ENCODE results near the gene PAPPA2. TPM values are rescaled to one million over a fixed set of nuclear protein-coding genes. Genes with fewer than 3 reads are reported as not detected.

The PAPPA2 gene
- total and polyA plus RNA-seq, 8 donors: under 0.01 to 10.3 (median 0.29) TPM; not detected in 1

DNA sequence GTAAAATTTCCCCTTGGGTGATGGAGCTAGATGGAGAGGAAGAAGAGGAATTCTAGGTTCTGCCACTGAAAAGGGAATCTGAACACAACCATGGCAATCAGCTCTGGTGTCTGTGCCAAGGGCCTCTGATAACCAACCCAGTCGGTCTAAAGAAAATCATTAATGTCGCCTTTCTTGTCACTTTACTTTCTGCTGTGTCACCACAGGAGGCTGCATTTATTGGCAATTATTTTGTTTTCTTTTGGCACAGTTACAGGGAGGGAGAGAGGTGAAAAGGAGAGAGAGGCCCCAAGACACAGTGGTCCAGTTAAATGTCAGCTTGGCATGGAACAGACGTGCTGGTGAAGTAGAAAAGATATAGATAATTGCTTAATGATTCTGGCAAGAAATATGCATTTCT is 414.6 kb downstream of the PAPPA2 start:
- WGBS, 5 donors: 41 to 64% (median 44%) methylated on average over 3 of the region's 3 CpGs
- Histone ChIP-seq H3K4me3 (no peak overlapping the region), H3K4me1 (no peaks in the 10 kb centered on the region), H3K36me3 (no peaks in the 10 kb centered on the region), H3K27me3 (no peaks in the 10 kb centered on the region), H3K9me3 (no peaks in the 10 kb centered on the region), H3K27ac (no peak overlapping the region)
- DNase-seq: no peak
- intact Hi-C loops (cut with DNase I; ENCODE audit: low total_unique reads): loop anchor here (10.0 kb wide), 1 partner anchor 323 kb away; no protein-coding TSS in a partner anchor
- TF ChIP-seq, protein P1, sequence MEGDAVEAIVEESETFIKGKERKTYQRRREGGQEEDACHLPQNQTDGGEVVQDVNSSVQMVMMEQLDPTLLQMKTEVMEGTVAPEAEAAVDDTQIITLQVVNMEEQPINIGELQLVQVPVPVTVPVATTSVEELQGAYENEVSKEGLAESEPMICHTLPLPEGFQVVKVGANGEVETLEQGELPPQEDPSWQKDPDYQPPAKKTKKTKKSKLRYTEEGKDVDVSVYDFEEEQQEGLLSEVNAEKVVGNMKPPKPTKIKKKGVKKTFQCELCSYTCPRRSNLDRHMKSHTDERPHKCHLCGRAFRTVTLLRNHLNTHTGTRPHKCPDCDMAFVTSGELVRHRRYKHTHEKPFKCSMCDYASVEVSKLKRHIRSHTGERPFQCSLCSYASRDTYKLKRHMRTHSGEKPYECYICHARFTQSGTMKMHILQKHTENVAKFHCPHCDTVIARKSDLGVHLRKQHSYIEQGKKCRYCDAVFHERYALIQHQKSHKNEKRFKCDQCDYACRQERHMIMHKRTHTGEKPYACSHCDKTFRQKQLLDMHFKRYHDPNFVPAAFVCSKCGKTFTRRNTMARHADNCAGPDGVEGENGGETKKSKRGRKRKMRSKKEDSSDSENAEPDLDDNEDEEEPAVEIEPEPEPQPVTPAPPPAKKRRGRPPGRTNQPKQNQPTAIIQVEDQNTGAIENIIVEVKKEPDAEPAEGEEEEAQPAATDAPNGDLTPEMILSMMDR (IDR thresholded peaks at IDR 0.05): no peak
- TF ChIP-seq POLR2A (IDR thresholded peaks at IDR 0.05) (no peak), EP300 (IDR thresholded peaks at IDR 0.05) (no peak), POLR2AphosphoS5 (IDR thresholded peaks at IDR 0.05) (no peak)

DNA sequence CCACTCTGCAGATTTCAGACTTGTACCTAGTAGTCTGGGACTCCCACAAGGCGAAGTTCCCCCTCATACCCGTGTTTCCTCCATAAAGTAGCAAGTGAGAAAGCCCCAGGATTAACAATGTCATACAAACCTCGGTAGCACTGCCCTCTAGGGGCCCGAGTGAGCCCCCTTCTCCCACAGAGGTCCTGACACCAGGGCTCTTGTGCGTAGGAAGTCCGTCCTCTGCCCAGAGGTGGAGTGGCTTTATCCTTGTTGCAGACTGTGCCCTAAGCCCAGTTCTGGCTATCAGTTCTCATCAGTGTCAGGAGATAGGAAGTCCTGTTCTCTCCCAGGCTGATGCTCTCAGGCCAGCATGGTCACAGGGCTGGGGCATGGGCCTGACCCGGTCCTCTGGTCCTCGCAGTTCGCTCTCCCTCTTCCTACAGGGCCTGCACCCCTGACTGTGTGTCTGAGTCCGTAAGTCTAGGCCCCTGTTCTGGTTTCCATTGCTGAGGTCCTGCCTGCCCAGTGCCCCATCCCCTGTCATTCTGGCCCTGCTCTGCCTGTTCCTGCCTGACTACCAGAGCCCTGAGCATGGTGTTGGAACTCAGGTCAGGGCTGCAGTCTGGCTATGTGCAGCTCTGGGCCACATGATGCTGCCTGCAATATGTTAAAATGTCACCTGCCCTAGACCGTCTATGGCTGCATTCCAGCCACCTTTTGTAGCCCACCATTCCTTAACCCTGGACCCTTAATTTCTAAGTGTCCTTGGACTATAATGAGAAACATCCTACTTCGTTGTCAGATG is 416.0 kb downstream of the PAPPA2 start:
- TF ChIP-seq EP300 (IDR thresholded peaks at IDR 0.05) (no peak), POLR2AphosphoS5 (IDR thresholded peaks at IDR 0.05) (no peak), POLR2A (IDR thresholded peaks at IDR 0.05) (no peak)
- TF ChIP-seq, protein P1 (IDR thresholded peaks at IDR 0.05): no peak
- no peak overlapping the region for H3K27ac ChIP-seq
- WGBS, 5 donors: 70 to 76% (median 73%) methylated on average over 12 of the region's 12 CpGs
- no peaks in the 10 kb centered on the region for H3K27me3 ChIP-seq
- no peaks in the 10 kb centered on the region for H3K9me3 ChIP-seq
- H3K4me1 ChIP-seq: no peaks in the 10 kb centered on the region
- H3K4me3 ChIP-seq: no peak overlapping the region
- DNase-seq: no peak
- H3K36me3 ChIP-seq: no peaks in the 10 kb centered on the region
- intact Hi-C loops (cut with DNase I; ENCODE audit: low total_unique reads): loop anchor here (10.0 kb wide), 1 partner anchor 324 kb away; no protein-coding TSS in a partner anchor

DNA sequence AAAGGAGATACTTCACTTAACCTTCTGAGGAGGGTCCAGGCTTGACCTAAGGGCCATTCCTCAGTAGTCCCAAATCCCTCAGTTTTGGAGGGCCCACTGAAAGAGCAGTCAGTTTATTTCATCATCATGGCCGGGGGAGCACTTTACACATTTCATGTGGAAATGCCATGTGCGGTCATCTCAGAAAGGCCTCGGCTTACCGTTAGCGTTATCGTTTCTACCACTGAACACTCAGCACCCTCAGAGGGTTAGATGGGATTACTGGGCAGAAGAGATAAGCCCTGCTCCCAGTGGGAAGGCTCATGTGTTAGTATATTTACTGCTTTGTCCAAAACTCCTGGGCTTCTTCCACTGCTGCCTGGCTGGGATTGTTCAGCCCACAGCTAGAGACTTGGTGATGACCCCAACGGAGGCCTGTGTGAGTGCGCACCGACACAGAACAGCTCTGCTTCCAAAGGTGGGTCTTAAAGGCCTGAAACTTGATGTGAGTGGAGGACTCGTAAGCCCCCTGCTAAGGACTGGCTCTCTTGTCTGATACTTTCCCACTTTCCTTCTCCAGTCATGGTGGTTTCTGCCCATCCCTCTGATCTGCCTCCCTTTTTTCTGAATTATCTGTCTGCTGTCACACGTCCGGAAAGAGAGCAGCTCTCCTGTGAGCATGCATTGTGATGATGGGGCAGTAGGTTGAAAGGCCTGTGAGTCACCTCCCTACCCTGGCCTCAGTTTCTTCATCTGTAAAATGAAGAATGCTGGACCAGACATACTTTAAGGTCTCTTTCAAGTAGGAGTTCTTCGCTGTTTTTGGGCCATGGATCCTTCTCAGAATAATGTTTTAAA is 417.0 kb downstream of the PAPPA2 start:
- H3K9me3 ChIP-seq: no peaks in the 10 kb centered on the region
- no peaks in the 10 kb centered on the region for H3K4me1 ChIP-seq
- no peaks in the 10 kb centered on the region for H3K36me3 ChIP-seq
- H3K27me3 ChIP-seq: no peaks in the 10 kb centered on the region
- no peak overlapping the region for H3K27ac ChIP-seq
- DNase-seq: no peak
- no peak for TF ChIP-seq EP300 (IDR thresholded peaks at IDR 0.05)
- no peak for TF ChIP-seq POLR2A (IDR thresholded peaks at IDR 0.05)
- no peak for TF ChIP-seq POLR2AphosphoS5 (IDR thresholded peaks at IDR 0.05)
- TF ChIP-seq, protein P1 (IDR thresholded peaks at IDR 0.05): no peak
- 89 to 96% (median 94%) methylated on average over 13 of the region's 13 CpGs for WGBS, 5 donors
- intact Hi-C loops (cut with DNase I; ENCODE audit: low total_unique reads): loop anchor here (10.0 kb wide), 1 partner anchor 325 kb away; no protein-coding TSS in a partner anchor
- no peak overlapping the region for H3K4me3 ChIP-seq

- Histone ChIP-seq H3K27me3 (no peaks in the 10 kb centered on the region), H3K36me3 (no peaks in the 10 kb centered on the region), H3K9me3 (no peaks in the 10 kb centered on the region), H3K27ac (no peak overlapping the region), H3K4me3 (no peak overlapping the region), H3K4me1 (no peaks in the 10 kb centered on the region)
- 10 to 13% (median 12%) methylated on average over 9 of the region's 9 CpGs for WGBS, 5 donors
- peak; percentile 76 to 89 for DNase-seq
- no peak for TF ChIP-seq EP300 (IDR thresholded peaks at IDR 0.05)
- TF ChIP-seq, protein P1 (IDR thresholded peaks at IDR 0.05): peak in 6 of 7 experiments; percentile 15 to 79 (median 70)
- intact Hi-C loops (cut with DNase I; ENCODE audit: low total_unique reads): no loop called here
Observed at GRCh38 chr1:176880955-176881595, 418.1 kb downstream of the PAPPA2 start.

All from stomach (tissue), 9 donors.